Measurements from ENCODE around the gene CDKL4.
"Not testable (repeated sequence)": the region's sequence is repeated elsewhere in the genome, so short reads cannot be mapped to it uniquely, and the experiment has no call there.

CDKL4 gene

GRCh38 chr2:39176997-39177396, 66.8 kb downstream of the CDKL4 start:
- DNase-seq: no peak

- DNase-seq: no peak
These were observed 68.6 kb downstream of the CDKL4 start for GRCh38 chr2:39175026-39175812.

- DNase-seq: no peak
These were observed 69.7 kb downstream of the CDKL4 start for GRCh38 chr2:39174022-39174421.

GRCh38 chr2:39172047-39172706, 71.6 kb downstream of the CDKL4 start:
- DNase-seq: not testable (repeated sequence)

GRCh38 chr2:39171621-39172020, 72.1 kb downstream of the CDKL4 start:
- no peak for DNase-seq

- DNase-seq: no peak
These were observed 79.7 kb downstream of the CDKL4 start for GRCh38 chr2:39164089-39164488.

- no peak for DNase-seq
These were observed 82.8 kb downstream of the CDKL4 start for GRCh38 chr2:39160982-39161381.

GRCh38 chr2:39159283-39159682, 84.5 kb downstream of the CDKL4 start:
- DNase-seq: no peak

- no peak for DNase-seq
These were observed 85.4 kb downstream of the CDKL4 start for GRCh38 chr2:39158351-39158750.

- DNase-seq: no peak
These were observed 86.9 kb downstream of the CDKL4 start for GRCh38 chr2:39156846-39157245.

GRCh38 chr2:39156107-39156506, 87.7 kb downstream of the CDKL4 start:
- no peak for DNase-seq

GRCh38 chr2:39155573-39155972, 88.2 kb downstream of the CDKL4 start:
- DNase-seq: not testable (repeated sequence)

GRCh38 chr2:39154944-39155343, 88.8 kb downstream of the CDKL4 start:
- DNase-seq: no peak

GRCh38 chr2:39153312-39153711, 90.5 kb downstream of the CDKL4 start:
- DNase-seq: no peak

- no peak for DNase-seq
These were observed 91.3 kb downstream of the CDKL4 start for GRCh38 chr2:39152504-39152903.

- DNase-seq: no peak
These were observed 92.8 kb downstream of the CDKL4 start for GRCh38 chr2:39150890-39151497.

GRCh38 chr2:39150102-39150562, 93.6 kb downstream of the CDKL4 start:
- no peak for DNase-seq

GRCh38 chr2:39146630-39147029, 97.1 kb downstream of the CDKL4 start:
- no peak for DNase-seq

- no peak for DNase-seq
These were observed 97.8 kb downstream of the CDKL4 start for GRCh38 chr2:39145906-39146421.

- DNase-seq: no peak
These were observed 99.4 kb downstream of the CDKL4 start for GRCh38 chr2:39144416-39144815.

- DNase-seq: no peak
These were observed 100.7 kb downstream of the CDKL4 start for GRCh38 chr2:39142904-39143605.

- no peak for DNase-seq
These were observed 102.2 kb downstream of the CDKL4 start for GRCh38 chr2:39141334-39142271.
